GM23338 (cell line): ENCODE measurements around the gene SLC38A8. TPM values are rescaled to one million over a fixed set of nuclear protein-coding genes. Genes with fewer than 3 reads are reported as not detected.

Experiments used
- ATAC-seq: fragments of 200-7000 bp; cut with Tn5 transposase; 3 replicates; pipeline ENCODE4 v1.9.1; 2020
- DNase-seq: peaks from one replicate; pipeline ENCODE4 v3.0.0-alpha.2; 2015; ENCODE audit warnings: low spot score
- H2AFZ ChIP-seq: fragments of 200-600 bp; sonication (generic); 2 replicates; pipeline ENCODE4 v1.8.0; 2016; ENCODE audit warnings: antibody characterized with exemption, mild to moderate bottlenecking, moderate library complexity
- H3F3A ChIP-seq: fragments of 200-600 bp; sonication (generic); replicated peaks from 2 replicates; pipeline ENCODE4 v1.8.0; 2017; ENCODE audit warnings: antibody characterized with exemption, mixed run types, low read depth
- H3K27ac ChIP-seq: fragments of 200-600 bp; sonication (generic); 2 replicates; pipeline ENCODE4 v1.6.1; 2016; ENCODE audit warnings: low read depth
- H3K27me3 ChIP-seq: fragments of 200-600 bp; sonication (generic); 2 replicates; pipeline ENCODE4 v1.8.0; 2016; ENCODE audit warnings: mild to moderate bottlenecking, mixed run types, moderate library complexity; ENCODE audit not compliant: insufficient read depth
- H3K36me3 ChIP-seq: fragments of 200-600 bp; sonication (generic); 2 replicates; pipeline ENCODE4 v1.8.0; 2016; ENCODE audit warnings: mild to moderate bottlenecking; ENCODE audit not compliant: insufficient read depth
- H3K4me1 ChIP-seq: fragments of 200-600 bp; sonication (generic); 2 replicates; pipeline ENCODE4 v1.8.0; 2016; ENCODE audit warnings: mild to moderate bottlenecking, moderate library complexity; ENCODE audit not compliant: insufficient read depth
- H3K4me2 ChIP-seq: fragments of 200-600 bp; sonication (generic); 2 replicates; pipeline ENCODE4 v1.7.1; 2017; ENCODE audit warnings: mixed run types
- H3K4me3 ChIP-seq: fragments of 200-600 bp; sonication (generic); 2 replicates; pipeline ENCODE4 v1.6.1; 2016; ENCODE audit warnings: mixed run types
- H3K79me2 ChIP-seq: fragments of 200-600 bp; sonication (generic); replicated peaks from 2 replicates; pipeline ENCODE4 v1.8.0; 2017; ENCODE audit warnings: mild to moderate bottlenecking; ENCODE audit not compliant: insufficient read depth
- H3K9me2 ChIP-seq: fragments of 200-600 bp; sonication (generic); 2 replicates; pipeline ENCODE4 v1.8.0; 2017; ENCODE audit not compliant: insufficient read depth
- H4K20me1 ChIP-seq: fragments of 200-600 bp; sonication (generic); replicated peaks from 2 replicates; pipeline ENCODE4 v1.8.0; 2017; ENCODE audit warnings: mild to moderate bottlenecking; ENCODE audit not compliant: insufficient read depth
- H3K27ac Mint-ChIP-seq: 2 replicates; pipeline ENCODE4 v1.8.0; 2020; ENCODE audit warnings: inconsistent platforms, mild to moderate bottlenecking, moderate library complexity, mixed read lengths
- H3K27me3 Mint-ChIP-seq: 3 replicates; pipeline ENCODE4 v1.8.0; 2022; ENCODE audit warnings: low read depth, mild to moderate bottlenecking, moderate library complexity, mixed read lengths, inconsistent platforms; ENCODE audit not compliant: insufficient read depth, poor library complexity
- H3K36me3 Mint-ChIP-seq: 3 replicates; pipeline ENCODE4 v1.8.0; 2021; ENCODE audit warnings: low read depth, mild to moderate bottlenecking, inconsistent platforms, moderate library complexity, mixed read lengths
- H3K4me1 Mint-ChIP-seq: 3 replicates; pipeline ENCODE4 v1.8.0; 2020; ENCODE audit warnings: mild to moderate bottlenecking, inconsistent platforms, mixed read lengths
- H3K4me3 Mint-ChIP-seq: 3 replicates; pipeline ENCODE4 v1.8.0; 2021; ENCODE audit warnings: moderate library complexity, mild to moderate bottlenecking, inconsistent platforms, mixed read lengths
- H3K9me3 Mint-ChIP-seq: 3 replicates; pipeline ENCODE4 v1.8.0; 2020; ENCODE audit warnings: moderate library complexity, mild to moderate bottlenecking, inconsistent platforms, mixed read lengths
- CREB1 ChIP-seq: fragments of 250-450 bp; sonication (Bioruptor Pico); IDR thresholded peaks from 2 replicates; pipeline ENCODE4 v1.5.0; 2020; ENCODE audit warnings: low read depth, mild to moderate bottlenecking, moderate library complexity
- EZH2 ChIP-seq: fragments of 200-600 bp; sonication (generic); IDR thresholded peaks from one replicate; pipeline ENCODE4 v1.8.0; 2017; ENCODE audit warnings: antibody characterized with exemption, mild to moderate bottlenecking, low read depth; ENCODE audit not compliant: unreplicated experiment
- EZH2phosphoT487 ChIP-seq: fragments of 200-600 bp; sonication (generic); IDR thresholded peaks from one replicate; pipeline ENCODE4 v1.8.1; 2018; ENCODE audit warnings: antibody characterized with exemption; ENCODE audit not compliant: unreplicated experiment
- JUNB ChIP-seq: IDR thresholded peaks from one replicate; pipeline ENCODE4 v1.6.1; 2016; ENCODE audit warnings: antibody characterized with exemption; ENCODE audit not compliant: unreplicated experiment
- POLR2AphosphoS5 ChIP-seq: IDR thresholded peaks from 2 replicates; pipeline ENCODE4 v1.6.1; 2016; ENCODE audit warnings: antibody characterized with exemption, low read depth
- STAT1 ChIP-seq: IDR thresholded peaks from one replicate; pipeline ENCODE4 v1.6.1; 2016; ENCODE audit warnings: antibody characterized with exemption; ENCODE audit not compliant: unreplicated experiment
- ZNF114 ChIP-seq: fragments of 250-450 bp; sonication (Bioruptor Pico); IDR thresholded peaks from 2 replicates; pipeline ENCODE4 v1.5.0; 2020; ENCODE audit warnings: mild to moderate bottlenecking, moderate library complexity
- ZNF331 ChIP-seq: fragments of 250-450 bp; sonication (Bioruptor Pico); IDR thresholded peaks from 2 replicates; pipeline ENCODE4 v1.5.0; 2020; ENCODE audit warnings: low read depth, mild to moderate bottlenecking, moderate library complexity
- polyA plus RNA-seq: library from polyadenylated mRNA; unstranded; fragments of >200 nt; fragmentation: Nextera tagmentation; extraction: Ambion mirVana; gene quantifications from 2 replicates; pipeline ENCODE4 v1.2.1, GENCODE V29; 2016
- total RNA-seq: library from RNA; depleted of rRNA; stranded (reverse); fragments of >200 nt; shearing (Covaris generic); gene quantifications from 2 replicates; pipeline ENCODE4 v1.2.3, GENCODE V29; 2014
- TF ChIP-seq, protein P1 (sequence below): IDR thresholded peaks from 2 replicates; pipeline ENCODE4 v1.6.1; 2016; ENCODE audit warnings: antibody characterized with exemption
- TF ChIP-seq, protein P2 (sequence below): IDR thresholded peaks from one replicate; pipeline ENCODE4 v1.6.1; 2018; ENCODE audit warnings: antibody characterized with exemption; ENCODE audit not compliant: unreplicated experiment
- TF ChIP-seq, protein P3 (sequence below): fragments of 250-450 bp; sonication (Bioruptor Pico); IDR thresholded peaks from 2 replicates; pipeline ENCODE4 v1.5.0; 2020; ENCODE audit warnings: mild to moderate bottlenecking, moderate library complexity

SLC38A8 gene
- total and polyA plus RNA-seq, 2 experiments from 2014 or later = not detected

DNA sequence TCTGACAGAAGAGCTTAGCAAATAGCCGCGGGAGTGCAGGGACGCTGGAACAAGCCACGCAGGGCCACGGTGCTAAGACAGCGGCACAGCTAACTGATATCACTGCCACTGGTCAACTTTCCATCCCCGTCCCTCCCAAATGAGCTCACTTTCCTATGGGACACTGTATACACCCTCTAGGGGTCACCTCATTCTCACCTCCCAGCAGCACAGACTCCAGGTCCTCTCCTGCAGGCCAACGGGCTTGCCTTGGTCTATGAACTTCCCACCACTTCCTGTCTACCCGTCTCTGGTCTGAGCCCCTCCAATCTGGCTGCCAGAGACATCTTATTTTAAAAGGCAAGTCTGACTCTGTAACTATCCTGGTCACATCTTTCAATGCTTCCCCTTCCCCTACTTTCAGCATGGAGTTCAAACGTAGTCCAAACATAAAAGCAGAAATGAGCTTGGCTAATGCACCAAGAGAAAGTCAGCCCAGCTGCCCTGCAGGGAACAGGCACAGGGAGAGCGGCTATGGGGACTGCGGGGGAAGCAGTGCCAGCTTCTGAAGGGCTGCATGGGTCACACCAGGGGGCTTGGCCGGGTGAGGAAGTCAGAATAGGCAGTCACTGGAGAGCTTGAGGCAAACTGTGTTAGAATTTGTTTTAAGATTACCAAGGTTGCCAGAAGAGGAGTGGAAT, 26.3 kb upstream of the SLC38A8 start:
- no peaks in the 10 kb centered on the region for H4K20me1 ChIP-seq
- Mint-ChIP-seq H3K36me3 (peaks cover 45% of the 10 kb centered on the region), H3K4me3 (no peak overlapping the region), H3K27me3 (no peaks in the 10 kb centered on the region), H3K9me3 (no peaks in the 10 kb centered on the region), H3K4me1 (no peaks in the 10 kb centered on the region), H3K27ac (no peak overlapping the region)
- DNase-seq (no peak), ATAC-seq (no peak)
- no peaks in the 10 kb centered on the region for H3K9me2 ChIP-seq
- TF ChIP-seq ZNF114 (CRISPR knock-in tag) = no peak
- TF ChIP-seq EZH2 = no peak
- no peak for TF ChIP-seq ZNF331 (CRISPR knock-in tag)
- no peak for TF ChIP-seq POLR2AphosphoS5
- no peak for TF ChIP-seq JUNB
- TF ChIP-seq CREB1 (CRISPR knock-in tag) = no peak
- TF ChIP-seq STAT1 = no peak
- TF ChIP-seq, protein P1, sequence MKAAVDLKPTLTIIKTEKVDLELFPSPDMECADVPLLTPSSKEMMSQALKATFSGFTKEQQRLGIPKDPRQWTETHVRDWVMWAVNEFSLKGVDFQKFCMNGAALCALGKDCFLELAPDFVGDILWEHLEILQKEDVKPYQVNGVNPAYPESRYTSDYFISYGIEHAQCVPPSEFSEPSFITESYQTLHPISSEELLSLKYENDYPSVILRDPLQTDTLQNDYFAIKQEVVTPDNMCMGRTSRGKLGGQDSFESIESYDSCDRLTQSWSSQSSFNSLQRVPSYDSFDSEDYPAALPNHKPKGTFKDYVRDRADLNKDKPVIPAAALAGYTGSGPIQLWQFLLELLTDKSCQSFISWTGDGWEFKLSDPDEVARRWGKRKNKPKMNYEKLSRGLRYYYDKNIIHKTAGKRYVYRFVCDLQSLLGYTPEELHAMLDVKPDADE = no peak
- no peak for TF ChIP-seq EZH2phosphoT487
- no peaks in the 10 kb centered on the region for H3K27me3 ChIP-seq
- H3K36me3 ChIP-seq = peaks cover 20% of the 10 kb centered on the region; the same call in 1 of the 2 replicates
- H3F3A ChIP-seq = 0 out of 2 replicates have a peak, but pooled peaks cover 6% of the 10 kb centered on the region
- H3K4me1 ChIP-seq = no peaks in the 10 kb centered on the region
- H3K4me2 ChIP-seq = no peak overlapping the region
- H2AFZ ChIP-seq = no peak overlapping the region
- no peak overlapping the region for H3K27ac ChIP-seq
- H3K79me2 ChIP-seq = no peaks in the 10 kb centered on the region
- no peak overlapping the region for H3K4me3 ChIP-seq

DNA sequence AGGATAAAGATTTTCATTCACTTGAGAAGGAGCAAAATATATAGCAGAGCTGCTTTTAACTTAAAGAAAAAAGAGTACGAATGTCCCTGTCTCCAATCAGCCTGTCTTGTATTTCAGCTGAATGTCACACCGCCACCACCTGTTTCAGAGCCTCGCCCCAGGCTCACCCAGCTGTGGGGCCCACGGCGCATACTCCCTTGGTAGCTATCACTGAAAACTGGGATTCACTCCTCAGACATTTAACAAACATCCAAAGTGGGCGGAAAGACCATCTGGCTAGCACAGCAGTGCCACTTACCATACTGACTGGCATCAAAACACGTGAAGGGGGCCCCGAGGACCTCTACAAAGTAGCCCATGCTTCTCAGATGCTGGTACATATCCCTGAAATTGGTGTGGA, 25.4 kb upstream of the SLC38A8 start:
- Histone ChIP-seq H4K20me1 (no peaks in the 10 kb centered on the region), H3F3A (0 out of 2 replicates have a peak, but pooled peaks cover 6% of the 10 kb centered on the region), H3K4me1 (0 out of 2 replicates have a peak, but pooled peaks cover 2% of the 10 kb centered on the region), H3K36me3 (peaks cover 20% of the 10 kb centered on the region; the same call in 1 of the 2 replicates), H3K4me2 (no peak overlapping the region), H3K79me2 (no peaks in the 10 kb centered on the region), H3K9me2 (no peaks in the 10 kb centered on the region), H3K4me3 (no peak overlapping the region), H2AFZ (no peak overlapping the region), H3K27me3 (no peaks in the 10 kb centered on the region), H3K27ac (no peak overlapping the region)
- no peak for ATAC-seq
- H3K9me3 Mint-ChIP-seq = no peaks in the 10 kb centered on the region
- H3K4me3 Mint-ChIP-seq = no peak overlapping the region
- H3K27me3 Mint-ChIP-seq = no peaks in the 10 kb centered on the region
- no peak overlapping the region for H3K27ac Mint-ChIP-seq
- DNase-seq = no peak
- H3K36me3 Mint-ChIP-seq = peaks cover 42% of the 10 kb centered on the region
- peaks cover 2% of the 10 kb centered on the region; the same call in 1 of the 3 replicates for H3K4me1 Mint-ChIP-seq
- TF ChIP-seq JUNB (no peak), ZNF114 (CRISPR knock-in tag) (no peak)
- TF ChIP-seq, protein P2, sequence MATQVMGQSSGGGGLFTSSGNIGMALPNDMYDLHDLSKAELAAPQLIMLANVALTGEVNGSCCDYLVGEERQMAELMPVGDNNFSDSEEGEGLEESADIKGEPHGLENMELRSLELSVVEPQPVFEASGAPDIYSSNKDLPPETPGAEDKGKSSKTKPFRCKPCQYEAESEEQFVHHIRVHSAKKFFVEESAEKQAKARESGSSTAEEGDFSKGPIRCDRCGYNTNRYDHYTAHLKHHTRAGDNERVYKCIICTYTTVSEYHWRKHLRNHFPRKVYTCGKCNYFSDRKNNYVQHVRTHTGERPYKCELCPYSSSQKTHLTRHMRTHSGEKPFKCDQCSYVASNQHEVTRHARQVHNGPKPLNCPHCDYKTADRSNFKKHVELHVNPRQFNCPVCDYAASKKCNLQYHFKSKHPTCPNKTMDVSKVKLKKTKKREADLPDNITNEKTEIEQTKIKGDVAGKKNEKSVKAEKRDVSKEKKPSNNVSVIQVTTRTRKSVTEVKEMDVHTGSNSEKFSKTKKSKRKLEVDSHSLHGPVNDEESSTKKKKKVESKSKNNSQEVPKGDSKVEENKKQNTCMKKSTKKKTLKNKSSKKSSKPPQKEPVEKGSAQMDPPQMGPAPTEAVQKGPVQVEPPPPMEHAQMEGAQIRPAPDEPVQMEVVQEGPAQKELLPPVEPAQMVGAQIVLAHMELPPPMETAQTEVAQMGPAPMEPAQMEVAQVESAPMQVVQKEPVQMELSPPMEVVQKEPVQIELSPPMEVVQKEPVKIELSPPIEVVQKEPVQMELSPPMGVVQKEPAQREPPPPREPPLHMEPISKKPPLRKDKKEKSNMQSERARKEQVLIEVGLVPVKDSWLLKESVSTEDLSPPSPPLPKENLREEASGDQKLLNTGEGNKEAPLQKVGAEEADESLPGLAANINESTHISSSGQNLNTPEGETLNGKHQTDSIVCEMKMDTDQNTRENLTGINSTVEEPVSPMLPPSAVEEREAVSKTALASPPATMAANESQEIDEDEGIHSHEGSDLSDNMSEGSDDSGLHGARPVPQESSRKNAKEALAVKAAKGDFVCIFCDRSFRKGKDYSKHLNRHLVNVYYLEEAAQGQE = no peak
- TF ChIP-seq, protein P3, sequence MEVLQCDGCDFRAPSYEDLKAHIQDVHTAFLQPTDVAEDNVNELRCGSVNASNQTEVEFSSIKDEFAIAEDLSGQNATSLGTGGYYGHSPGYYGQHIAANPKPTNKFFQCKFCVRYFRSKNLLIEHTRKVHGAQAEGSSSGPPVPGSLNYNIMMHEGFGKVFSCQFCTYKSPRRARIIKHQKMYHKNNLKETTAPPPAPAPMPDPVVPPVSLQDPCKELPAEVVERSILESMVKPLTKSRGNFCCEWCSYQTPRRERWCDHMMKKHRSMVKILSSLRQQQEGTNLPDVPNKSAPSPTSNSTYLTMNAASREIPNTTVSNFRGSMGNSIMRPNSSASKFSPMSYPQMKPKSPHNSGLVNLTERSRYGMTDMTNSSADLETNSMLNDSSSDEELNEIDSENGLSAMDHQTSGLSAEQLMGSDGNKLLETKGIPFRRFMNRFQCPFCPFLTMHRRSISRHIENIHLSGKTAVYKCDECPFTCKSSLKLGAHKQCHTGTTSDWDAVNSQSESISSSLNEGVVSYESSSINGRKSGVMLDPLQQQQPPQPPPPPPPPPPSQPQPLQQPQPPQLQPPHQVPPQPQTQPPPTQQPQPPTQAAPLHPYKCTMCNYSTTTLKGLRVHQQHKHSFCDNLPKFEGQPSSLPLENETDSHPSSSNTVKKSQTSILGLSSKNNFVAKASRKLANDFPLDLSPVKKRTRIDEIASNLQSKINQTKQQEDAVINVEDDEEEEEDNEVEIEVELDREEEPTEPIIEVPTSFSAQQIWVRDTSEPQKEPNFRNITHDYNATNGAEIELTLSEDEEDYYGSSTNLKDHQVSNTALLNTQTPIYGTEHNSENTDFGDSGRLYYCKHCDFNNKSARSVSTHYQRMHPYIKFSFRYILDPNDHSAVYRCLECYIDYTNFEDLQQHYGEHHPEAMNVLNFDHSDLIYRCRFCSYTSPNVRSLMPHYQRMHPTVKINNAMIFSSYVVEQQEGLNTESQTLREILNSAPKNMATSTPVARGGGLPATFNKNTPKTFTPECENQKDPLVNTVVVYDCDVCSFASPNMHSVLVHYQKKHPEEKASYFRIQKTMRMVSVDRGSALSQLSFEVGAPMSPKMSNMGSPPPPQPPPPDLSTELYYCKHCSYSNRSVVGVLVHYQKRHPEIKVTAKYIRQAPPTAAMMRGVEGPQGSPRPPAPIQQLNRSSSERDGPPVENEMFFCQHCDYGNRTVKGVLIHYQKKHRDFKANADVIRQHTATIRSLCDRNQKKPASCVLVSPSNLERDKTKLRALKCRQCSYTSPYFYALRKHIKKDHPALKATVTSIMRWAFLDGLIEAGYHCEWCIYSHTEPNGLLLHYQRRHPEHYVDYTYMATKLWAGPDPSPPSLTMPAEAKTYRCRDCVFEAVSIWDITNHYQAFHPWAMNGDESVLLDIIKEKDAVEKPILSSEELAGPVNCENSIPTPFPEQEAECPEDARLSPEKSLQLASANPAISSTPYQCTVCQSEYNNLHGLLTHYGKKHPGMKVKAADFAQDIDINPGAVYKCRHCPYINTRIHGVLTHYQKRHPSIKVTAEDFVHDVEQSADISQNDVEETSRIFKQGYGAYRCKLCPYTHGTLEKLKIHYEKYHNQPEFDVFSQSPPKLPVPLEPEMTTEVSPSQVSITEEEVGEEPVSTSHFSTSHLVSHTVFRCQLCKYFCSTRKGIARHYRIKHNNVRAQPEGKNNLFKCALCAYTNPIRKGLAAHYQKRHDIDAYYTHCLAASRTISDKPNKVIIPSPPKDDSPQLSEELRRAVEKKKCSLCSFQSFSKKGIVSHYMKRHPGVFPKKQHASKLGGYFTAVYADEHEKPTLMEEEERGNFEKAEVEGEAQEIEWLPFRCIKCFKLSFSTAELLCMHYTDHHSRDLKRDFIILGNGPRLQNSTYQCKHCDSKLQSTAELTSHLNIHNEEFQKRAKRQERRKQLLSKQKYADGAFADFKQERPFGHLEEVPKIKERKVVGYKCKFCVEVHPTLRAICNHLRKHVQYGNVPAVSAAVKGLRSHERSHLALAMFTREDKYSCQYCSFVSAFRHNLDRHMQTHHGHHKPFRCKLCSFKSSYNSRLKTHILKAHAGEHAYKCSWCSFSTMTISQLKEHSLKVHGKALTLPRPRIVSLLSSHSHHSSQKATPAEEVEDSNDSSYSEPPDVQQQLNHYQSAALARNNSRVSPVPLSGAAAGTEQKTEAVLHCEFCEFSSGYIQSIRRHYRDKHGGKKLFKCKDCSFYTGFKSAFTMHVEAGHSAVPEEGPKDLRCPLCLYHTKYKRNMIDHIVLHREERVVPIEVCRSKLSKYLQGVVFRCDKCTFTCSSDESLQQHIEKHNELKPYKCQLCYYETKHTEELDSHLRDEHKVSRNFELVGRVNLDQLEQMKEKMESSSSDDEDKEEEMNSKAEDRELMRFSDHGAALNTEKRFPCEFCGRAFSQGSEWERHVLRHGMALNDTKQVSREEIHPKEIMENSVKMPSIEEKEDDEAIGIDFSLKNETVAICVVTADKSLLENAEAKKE (CRISPR knock-in tag) = no peak
